Mammary epithelial cell (primary cell): ENCODE results near the gene SELENOM.

ENCODE experiments used
- CTCF ChIP-seq, 2 donors: IDR thresholded peaks in 1 of 2; conservative IDR thresholded peaks in 1 of 2; 2 replicates each; pipeline ENCODE4 v1.5.1; 2011 to 2012; ENCODE audit warnings: inconsistent platforms in 2 of 2, low read length in 2 of 2, mild to moderate bottlenecking in 2 of 2, control low read depth in 1 of 2, low read depth in 1 of 2; ENCODE audit not compliant: insufficient read depth in 1 of 2; ENCODE audit errors: extremely low read depth in 1 of 2
- EZH2 ChIP-seq: IDR thresholded peaks from 2 replicates; pipeline ENCODE4 v1.6.1; 2012; ENCODE audit warnings: low read length, inconsistent platforms, borderline replicate concordance

DNA sequence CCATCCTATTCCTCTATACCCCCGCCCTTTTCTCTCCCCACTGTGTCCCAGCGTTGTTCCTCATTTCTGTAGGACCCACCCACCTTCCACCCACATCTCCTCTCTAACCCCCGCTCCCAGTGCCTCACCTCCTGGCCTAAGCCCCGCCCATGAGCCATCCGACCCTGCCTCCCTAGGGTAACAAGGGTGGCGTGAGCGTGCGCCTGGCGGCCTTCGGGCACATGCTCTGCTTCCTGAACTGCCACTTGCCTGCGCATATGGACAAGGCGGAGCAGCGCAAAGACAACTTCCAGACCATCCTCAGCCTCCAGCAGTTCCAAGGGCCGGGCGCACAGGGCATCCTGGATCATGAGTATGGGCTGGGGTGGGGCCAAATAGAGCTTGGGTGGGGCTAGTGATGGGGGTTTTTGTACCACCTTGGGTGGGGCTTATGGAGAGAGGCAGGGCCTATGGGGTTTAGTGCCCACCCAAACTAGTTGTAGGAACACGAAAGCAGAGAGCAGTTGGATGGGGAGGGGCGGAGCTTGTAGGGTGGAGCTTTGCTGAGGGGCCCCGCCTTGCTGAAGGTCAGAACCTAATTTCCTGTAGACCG lies 19.9 kb upstream of the SELENOM start:
- no peak for TF ChIP-seq EZH2
- TF ChIP-seq CTCF (conservative IDR thresholded peaks at IDR 0.05 in 1 of 2, IDR thresholded peaks at IDR 0.05 in 1 of 2; ENCODE audit: extremely low read depth in 1 of 2, insufficient read depth in 1 of 2, low read depth in 1 of 2, low read length in 2 of 2) = no peak
